Activated T-helper 1 cell treated with anti-CD3 and anti-CD28 coated beads, Interleukin-12 subunit alpha, Interleukin-12 subunit beta, Interleukin-2, Interleukin-4 antibody, amounts not matched to agents 30 ng/mL and 10 ng/mL and 1 ng/mL, durations not matched to agents 14 hours and 24 hours and 36 hours (primary cell): ENCODE data around the gene MYO9A. TPM values are rescaled to one million over a fixed set of nuclear protein-coding genes. Genes with fewer than 3 reads are reported as not detected.

Experiments used
- DNase-seq: peaks from one replicate; pipeline ENCODE4 v3.0.0; 2021; ENCODE audit warnings: low spot score
- H3K27ac Mint-ChIP-seq: one replicate; pipeline ENCODE4 v1.8.0; 2021; ENCODE audit warnings: mild to moderate bottlenecking, mixed read lengths
- H3K27me3 Mint-ChIP-seq: one replicate; pipeline ENCODE4 v1.8.0; 2022; ENCODE audit warnings: mild to moderate bottlenecking, moderate library complexity, mixed read lengths; ENCODE audit not compliant: insufficient read depth
- H3K36me3 Mint-ChIP-seq: one replicate; pipeline ENCODE4 v1.8.0; 2021; ENCODE audit warnings: low read depth, mixed read lengths
- H3K4me1 Mint-ChIP-seq: one replicate; pipeline ENCODE4 v1.8.0; 2021; ENCODE audit warnings: low read depth, mixed read lengths
- H3K4me3 Mint-ChIP-seq: one replicate; pipeline ENCODE4 v1.8.0; 2021; ENCODE audit warnings: mild to moderate bottlenecking, moderate library complexity, mixed read lengths
- H3K9me3 Mint-ChIP-seq: one replicate; pipeline ENCODE4 v1.8.0; 2021; ENCODE audit warnings: mixed read lengths
- intact Hi-C: fragments of 100-400 bp; cut with micrococcal nuclease; formaldehyde crosslinking; loops from one replicate; pipeline ENCODE4 v1.15.1; 2024
- total RNA-seq: library from RNA; stranded (reverse); gene quantifications from 2 replicates; pipeline ENCODE4 v1.2.3, GENCODE V29; 2022

The MYO9A gene
- total RNA-seq, 1 donor from 2014 or later: 15.2 TPM

- H3K36me3 Mint-ChIP-seq: no peaks in the 10 kb centered on the region
- intact Hi-C loops: loop anchor here (1.0 to 5.0 kb wide), 2 partner anchors 353 to 708 kb away; no protein-coding TSS in a partner anchor
- H3K4me3 Mint-ChIP-seq: no peak overlapping the region
- no peak overlapping the region for H3K27ac Mint-ChIP-seq
- DNase-seq: no peak
- H3K4me1 Mint-ChIP-seq: peaks cover 6% of the 10 kb centered on the region
- peaks cover 4% of the 10 kb centered on the region for H3K27me3 Mint-ChIP-seq
- no peaks in the 10 kb centered on the region for H3K9me3 Mint-ChIP-seq
These were observed 37.2 kb upstream of the MYO9A start for GRCh38 chr15:72155003-72155621.

GRCh38 chr15:72154316-72154715, 36.4 kb upstream of the MYO9A start:
- Mint-ChIP-seq H3K4me1 (peaks cover 6% of the 10 kb centered on the region), H3K4me3 (no peak overlapping the region), H3K9me3 (no peaks in the 10 kb centered on the region), H3K27ac (no peak overlapping the region), H3K27me3 (peaks cover 4% of the 10 kb centered on the region), H3K36me3 (no peaks in the 10 kb centered on the region)
- no peak for DNase-seq
- intact Hi-C loops: no loop called here

- no peak overlapping the region for H3K27ac Mint-ChIP-seq
- intact Hi-C loops: no loop called here
- DNase-seq: no peak
- H3K4me3 Mint-ChIP-seq: no peak overlapping the region
- no peaks in the 10 kb centered on the region for H3K36me3 Mint-ChIP-seq
- peaks cover 4% of the 10 kb centered on the region for H3K27me3 Mint-ChIP-seq
- no peaks in the 10 kb centered on the region for H3K9me3 Mint-ChIP-seq
- peaks cover 6% of the 10 kb centered on the region for H3K4me1 Mint-ChIP-seq
These were observed 35.5 kb upstream of the MYO9A start for GRCh38 chr15:72153269-72154000.

GRCh38 chr15:72147418-72147817, 29.5 kb upstream of the MYO9A start:
- intact Hi-C loops: no loop called here
- Mint-ChIP-seq H3K27ac (no peak overlapping the region), H3K9me3 (no peaks in the 10 kb centered on the region), H3K4me3 (no peak overlapping the region), H3K4me1 (no peaks in the 10 kb centered on the region), H3K27me3 (peaks cover 7% of the 10 kb centered on the region), H3K36me3 (no peaks in the 10 kb centered on the region)
- no peak for DNase-seq

GRCh38 chr15:72146934-72147333, 29.0 kb upstream of the MYO9A start:
- no peak overlapping the region for H3K4me3 Mint-ChIP-seq
- H3K9me3 Mint-ChIP-seq: no peaks in the 10 kb centered on the region
- H3K4me1 Mint-ChIP-seq: no peaks in the 10 kb centered on the region
- H3K36me3 Mint-ChIP-seq: no peaks in the 10 kb centered on the region
- intact Hi-C loops: no loop called here
- DNase-seq: no peak
- H3K27ac Mint-ChIP-seq: no peak overlapping the region
- peaks cover 7% of the 10 kb centered on the region for H3K27me3 Mint-ChIP-seq

GRCh38 chr15:72146221-72146620, 28.3 kb upstream of the MYO9A start:
- H3K9me3 Mint-ChIP-seq: no peaks in the 10 kb centered on the region
- H3K36me3 Mint-ChIP-seq: no peaks in the 10 kb centered on the region
- no peak overlapping the region for H3K27ac Mint-ChIP-seq
- peaks cover 7% of the 10 kb centered on the region for H3K27me3 Mint-ChIP-seq
- DNase-seq: no peak
- intact Hi-C loops: no loop called here
- no peak overlapping the region for H3K4me3 Mint-ChIP-seq
- H3K4me1 Mint-ChIP-seq: peaks cover 6% of the 10 kb centered on the region

- H3K27ac Mint-ChIP-seq: no peak overlapping the region
- DNase-seq: no peak
- H3K4me3 Mint-ChIP-seq: no peak overlapping the region
- peaks cover 8% of the 10 kb centered on the region for H3K4me1 Mint-ChIP-seq
- H3K36me3 Mint-ChIP-seq: no peaks in the 10 kb centered on the region
- H3K9me3 Mint-ChIP-seq: no peaks in the 10 kb centered on the region
- H3K27me3 Mint-ChIP-seq: peaks cover 10% of the 10 kb centered on the region
- intact Hi-C loops: loop anchor here (1.0 kb wide), 1 partner anchor 23 kb away; the partner anchor contains the start of genes MYO9A and SENP8
These were observed 23.5 kb upstream of the MYO9A start for GRCh38 chr15:72141171-72142084.

- no peaks in the 10 kb centered on the region for H3K9me3 Mint-ChIP-seq
- intact Hi-C loops: no loop called here
- no peak overlapping the region for H3K27ac Mint-ChIP-seq
- H3K4me1 Mint-ChIP-seq: peaks cover 8% of the 10 kb centered on the region
- no peak overlapping the region for H3K4me3 Mint-ChIP-seq
- no peaks in the 10 kb centered on the region for H3K36me3 Mint-ChIP-seq
- H3K27me3 Mint-ChIP-seq: peaks cover 5% of the 10 kb centered on the region
- DNase-seq: no peak
These were observed 22.1 kb upstream of the MYO9A start for GRCh38 chr15:72140088-72140487.

GRCh38 chr15:72139667-72140066, 21.7 kb upstream of the MYO9A start:
- intact Hi-C loops: no loop called here

GRCh38 chr15:72136170-72137051, 18.5 kb upstream of the MYO9A start:
- peaks cover 7% of the 10 kb centered on the region for H3K27me3 Mint-ChIP-seq
- DNase-seq: no peak
- no peak overlapping the region for H3K27ac Mint-ChIP-seq
- intact Hi-C loops: no loop called here
- H3K36me3 Mint-ChIP-seq: no peaks in the 10 kb centered on the region
- H3K4me1 Mint-ChIP-seq: peaks cover 4% of the 10 kb centered on the region
- H3K4me3 Mint-ChIP-seq: no peak overlapping the region
- H3K9me3 Mint-ChIP-seq: no peaks in the 10 kb centered on the region

More at GRCh38 chr15:72139667-72140066, 21.7 kb upstream of the MYO9A start:
- no peak for DNase-seq
- no peaks in the 10 kb centered on the region for H3K36me3 Mint-ChIP-seq
- peaks cover 5% of the 10 kb centered on the region for H3K27me3 Mint-ChIP-seq
- H3K4me1 Mint-ChIP-seq: peaks cover 8% of the 10 kb centered on the region
- no peak overlapping the region for H3K4me3 Mint-ChIP-seq
- H3K9me3 Mint-ChIP-seq: no peaks in the 10 kb centered on the region
- no peak overlapping the region for H3K27ac Mint-ChIP-seq

GRCh38 chr15:72135719-72136118, 17.8 kb upstream of the MYO9A start:
- no peaks in the 10 kb centered on the region for H3K36me3 Mint-ChIP-seq
- H3K27ac Mint-ChIP-seq: no peak overlapping the region
- no peak for DNase-seq
- H3K27me3 Mint-ChIP-seq: peaks cover 7% of the 10 kb centered on the region
- H3K4me1 Mint-ChIP-seq: no peaks in the 10 kb centered on the region
- intact Hi-C loops: no loop called here
- H3K9me3 Mint-ChIP-seq: no peaks in the 10 kb centered on the region
- H3K4me3 Mint-ChIP-seq: no peak overlapping the region

- Mint-ChIP-seq H3K4me1 (no peaks in the 10 kb centered on the region), H3K9me3 (no peaks in the 10 kb centered on the region), H3K4me3 (no peak overlapping the region), H3K27me3 (peaks cover 9% of the 10 kb centered on the region), H3K36me3 (no peaks in the 10 kb centered on the region), H3K27ac (no peak overlapping the region)
- intact Hi-C loops: no loop called here
- DNase-seq: no peak
These were observed 15.3 kb upstream of the MYO9A start for GRCh38 chr15:72133211-72133610.
